C4-2B (cell line): Measurements from ENCODE around the gene UGT1A9.

ENCODE experiments used
- H3K27ac ChIP-seq: fragments of 450-650 bp; 2 replicates; pipeline ENCODE4 v1.5.1; 2017
- CTCF ChIP-seq: fragments of 450-650 bp; conservative IDR thresholded peaks from 2 replicates; pipeline ENCODE4 v1.5.1; 2017; ENCODE audit warnings: mild to moderate bottlenecking
- ZFX ChIP-seq: fragments of 450-650 bp; IDR thresholded peaks from 2 replicates; pipeline ENCODE4 v1.6.1; 2017

The UGT1A9 gene

GRCh38 chr2:233691443-233692433 is 20.0 kb downstream of the UGT1A9 start:
- peak overlapping the region; percentile 61 for H3K27ac ChIP-seq
- TF ChIP-seq CTCF (no peak), ZFX (no peak)

GRCh38 chr2:233692648-233693047 is 20.9 kb downstream of the UGT1A9 start, which contains the start of gene UGT1A6:
Gene UGT1A6, plus strand, starts transcription at chr2:233692890. Its CDS starts 115 bp downstream, at chr2:233693005.
- H3K27ac ChIP-seq = peak within 1 kb of the TSS; percentile 55
- no peak for TF ChIP-seq CTCF
- TF ChIP-seq ZFX = no peak

GRCh38 chr2:233693963-233694362 is 22.3 kb downstream of the UGT1A9 start:
- H3K27ac ChIP-seq = peak overlapping the region; percentile 55
- no peak for TF ChIP-seq ZFX
- no peak for TF ChIP-seq CTCF

GRCh38 chr2:233698740-233699139 is 27.0 kb downstream of the UGT1A9 start:
- no peak for TF ChIP-seq CTCF
- no peak for TF ChIP-seq ZFX

GRCh38 chr2:233699424-233700027 is 27.8 kb downstream of the UGT1A9 start:
- TF ChIP-seq CTCF = no peak
- no peak for TF ChIP-seq ZFX
- peak overlapping the region; percentile 99 for H3K27ac ChIP-seq

More at GRCh38 chr2:233698740-233699139, 27.0 kb downstream of the UGT1A9 start:
- H3K27ac ChIP-seq = peak overlapping the region; percentile 99

GRCh38 chr2:233700028-233700635 is 28.4 kb downstream of the UGT1A9 start:
- TF ChIP-seq CTCF (no peak), ZFX (no peak)
- H3K27ac ChIP-seq = peak overlapping the region; percentile 99

GRCh38 chr2:233700842-233701241 is 29.1 kb downstream of the UGT1A9 start:
- peak overlapping the region; percentile 72; the same call in 1 of the 2 replicates for H3K27ac ChIP-seq
